Midbrain (tissue), 1 donor: Measurements from ENCODE around the gene PCP4.

ENCODE experiments used
- DNase-seq: peaks from one replicate; lab custom pipeline; 2025; lab: John Stamatoyannopoulos, UW

PCP4 gene

GRCh38 chr21:39972976-39973770, 105.9 kb downstream of the PCP4 start:
- DNase-seq, result no peak

GRCh38 chr21:39976800-39977199, 109.6 kb downstream of the PCP4 start:
- DNase-seq, result no peak
